H1 (cell line): ENCODE results near the gene CTNNA3. TPM values are rescaled to one million over a fixed set of nuclear protein-coding genes. Genes with fewer than 3 reads are reported as not detected.

ENCODE experiments used
- CTBP2 ChIP-seq: IDR thresholded peaks from 2 replicates; pipeline ENCODE4 v1.7.0; 2011; ENCODE audit warnings: borderline replicate concordance, mild to moderate bottlenecking, moderate library complexity, mixed read lengths, low read length; ENCODE audit not compliant: insufficient read depth, insufficient read length
- HDAC6 ChIP-seq: IDR thresholded peaks from one replicate; pipeline ENCODE4 v1.7.1; 2012; ENCODE audit warnings: low read depth, mild to moderate bottlenecking, inconsistent platforms, low read length, moderate library complexity
- KDM5A ChIP-seq: fragments of 200-600 bp; IDR thresholded peaks from 2 replicates; pipeline ENCODE4 v1.7.1; 2012; ENCODE audit warnings: mild to moderate bottlenecking, low read length, inconsistent platforms, mixed read lengths
- RNF2 ChIP-seq: fragments of 200-900, 300-1000 bp; sonication (generic); IDR thresholded peaks from 2 replicates; pipeline ENCODE4 v1.7.1; 2016; ENCODE audit warnings: borderline replicate concordance, low read depth, mild to moderate bottlenecking, antibody characterized with exemption, low read length; ENCODE audit not compliant: poor library complexity, severe bottlenecking; ENCODE audit errors: missing control alignments
- SRF ChIP-seq: IDR thresholded peaks from 2 replicates; pipeline ENCODE4 v1.6.1; 2011; ENCODE audit warnings: mild to moderate bottlenecking, low read depth, low read length, moderate library complexity
- TAF1 ChIP-seq: IDR thresholded peaks from 2 replicates; pipeline ENCODE4 v1.6.1; 2011; ENCODE audit warnings: mild to moderate bottlenecking, low read depth, low read length
- TAF7 ChIP-seq: optimal IDR thresholded peaks from 2 replicates; pipeline ENCODE3; 2011; ENCODE audit warnings: low read depth, mild to moderate bottlenecking, inconsistent platforms, low read length, moderate library complexity, borderline replicate concordance
- polyA plus RNA-seq, 7 experiments: library from polyadenylated mRNA; depleted of rRNA in 3 of 7; stranded (reverse) in 5 of 7; unstranded in 2 of 7; fragments of >200 nt in 5 of 7; fragments of 200-250 nt in 2 of 7; gene quantifications; 1 replicate in 5 of 7; 2 replicates in 1 of 7; 4 replicates in 1 of 7; pipeline versions ENCODE4 v1.2.1 to v1.2.3, GENCODE V29; 2011 to 2013; ENCODE audit warnings: missing spikeins in 2 of 7, mixed read lengths in 2 of 7
- total RNA-seq: library from RNA; stranded (reverse); fragmentation: NEBNext Ultra II Directional; extraction: Animal tissue kit (Norgen Biotek cat#: 25700); gene quantifications from 2 replicates; pipeline ENCODE4 v1.2.1, GENCODE V29; 2021

Gene CTNNA3
- total and polyA plus RNA-seq, 2 of the 8 experiments (the other 6 are each of a cell fraction or from before 2014, with no cell fraction given), result 1.3 to 1.5 TPM

GRCh38 chr10:67696679-67697078 is 684 bp upstream of the CTNNA3 start (continued):
- TF ChIP-seq KDM5A (no peak), SRF (no peak), HDAC6 (no peak), TAF1 (no peak), RNF2 (no peak), CTBP2 (no peak), TAF7 (no peak)
